ENCODE results near the gene POLR2H. TPM values are rescaled to one million over a fixed set of nuclear protein-coding genes. Genes with fewer than 3 reads are reported as not detected.

POLR2H gene
- total and polyA plus RNA-seq, 11 donors: 15.2 to 51.4 (median 25.2) TPM

- 54 to 59% (median 57%) methylated on average over 4 of the region's 4 CpGs for WGBS, 4 donors
- peak in 1 of 4 donors; percentile 0 for ATAC-seq
- Histone ChIP-seq H3K27me3 (no peaks in the 10 kb centered on the region), H3K27ac (peak overlapping the region; percentile 75 to 100 (median 96)), H3K36me3 (peaks cover 5 to 52% (median 51%) of the 10 kb centered on the region in 9 donors), H3K4me3 (peak overlapping the region in 10 of 12 donors; percentile 66 to 95 (median 85)), H3K4me1 (peaks cover 11 to 53% (median 37%) of the 10 kb centered on the region in 12 donors), H3K9me3 (no peaks in the 10 kb centered on the region)
- DNase-seq: no peak
- intact Hi-C loops (cut with DNase I): loop anchor here in 2 of 10 donors (2.0 kb wide), 1 partner anchor 14 kb away; no protein-coding TSS in a partner anchor
- no peak for TF ChIP-seq CTCF (IDR thresholded peaks at IDR 0.05)
- TF ChIP-seq POLR2A (IDR thresholded peaks at IDR 0.05): no peak
These were observed 26.2 kb upstream of the POLR2H start for GRCh38 chr3:184335291-184335660.

- H3K4me1 ChIP-seq: peaks cover 11 to 54% (median 37%) of the 10 kb centered on the region in 12 donors
- TF ChIP-seq CTCF (IDR thresholded peaks at IDR 0.05) (no peak), POLR2A (IDR thresholded peaks at IDR 0.05) (peak; percentile 85)
- DNase-seq (peak; percentile 87 to 93 (median 91)), ATAC-seq (peak; percentile 17 to 66 (median 64))
- intact Hi-C loops (cut with DNase I): loop anchor here in 5 of 10 donors (2.0 kb wide), 3 partner anchors 15 to 37 kb away; partner anchors contain the start of genes EIF4G1 (in 3 of the 5) and PSMD2 (in 1 of the 5)
- H3K27me3 ChIP-seq: no peaks in the 10 kb centered on the region
- peaks cover 3 to 47% (median 45%) of the 10 kb centered on the region in 9 donors for H3K36me3 ChIP-seq
- H3K4me3 ChIP-seq: peak overlapping the region; percentile 66 to 95 (median 86)
- H3K27ac ChIP-seq: peak overlapping the region; percentile 75 to 100 (median 96)
- H3K9me3 ChIP-seq: no peaks in the 10 kb centered on the region
- WGBS, 4 donors: 0 to 2% (median 1%) methylated on average over 40 to 77 of the region's 77 CpGs
These were observed 25.6 kb upstream of the POLR2H start for GRCh38 chr3:184335661-184336546.

- ATAC-seq (peak; percentile 35 to 48 (median 46)), DNase-seq (peak in 2 of 5 donors; percentile 34 to 58)
- H3K4me3 ChIP-seq: peak overlapping the region; percentile 66 to 95 (median 86)
- H3K27me3 ChIP-seq: no peaks in the 10 kb centered on the region
- WGBS, 4 donors: 9 to 18% (median 16%) methylated on average over 15 to 17 of the region's 17 CpGs
- intact Hi-C loops (cut with DNase I): loop anchor here in 4 of 10 donors (2.0 kb wide), 2 partner anchors 22 to 38 kb away; partner anchors contain the start of genes EIF4G1 (in 3 of the 4) and PSMD2 (in 1 of the 4)
- no peaks in the 10 kb centered on the region for H3K9me3 ChIP-seq
- TF ChIP-seq CTCF (IDR thresholded peaks at IDR 0.05) (no peak), POLR2A (IDR thresholded peaks at IDR 0.05) (no peak)
- H3K27ac ChIP-seq: peak overlapping the region; percentile 75 to 100 (median 96)
- H3K36me3 ChIP-seq: peaks cover 3 to 44% (median 40%) of the 10 kb centered on the region in 9 donors
- peaks cover 11 to 57% (median 37%) of the 10 kb centered on the region in 12 donors for H3K4me1 ChIP-seq
These were observed 24.7 kb upstream of the POLR2H start for GRCh38 chr3:184336547-184337398.
